ENCODE results near the gene BMP2.

GRCh38 chr20:6827472-6827871 is 60.0 kb downstream of the BMP2 start:
- TF ChIP-seq CTCF (IDR thresholded peaks at IDR 0.05): no peak
- no peak for TF ChIP-seq ZFX (IDR thresholded peaks at IDR 0.05; ENCODE audit: borderline replicate concordance)
